Measurements from ENCODE around the gene TAF12.
"Not testable (repeated sequence)": the region's sequence is repeated elsewhere in the genome, so short reads cannot be mapped to it uniquely, and the experiment has no call there.

Gene TAF12

DNA sequence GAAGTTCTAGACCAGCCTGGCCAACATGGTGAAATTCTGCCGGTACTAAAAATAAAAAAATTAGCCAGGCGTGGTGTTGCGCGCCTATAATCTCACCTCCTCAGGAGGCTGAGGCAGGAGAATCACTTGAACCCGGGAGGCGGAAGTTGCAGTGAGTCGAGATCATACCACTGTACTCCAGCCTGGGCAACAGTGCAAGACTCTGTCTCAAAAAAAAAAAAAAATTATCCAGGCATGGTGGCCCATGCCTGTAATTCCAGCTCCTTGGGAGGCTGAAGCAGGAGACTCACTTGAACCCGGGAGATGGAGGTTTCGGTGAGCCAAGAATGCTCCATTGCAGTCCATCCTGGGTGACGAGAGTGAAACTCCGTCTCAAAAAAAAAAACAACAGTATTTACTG is 69.3 kb downstream of the TAF12 start:
- no peak overlapping the region for H3K27ac ChIP-seq
- TF ChIP-seq, protein P1, sequence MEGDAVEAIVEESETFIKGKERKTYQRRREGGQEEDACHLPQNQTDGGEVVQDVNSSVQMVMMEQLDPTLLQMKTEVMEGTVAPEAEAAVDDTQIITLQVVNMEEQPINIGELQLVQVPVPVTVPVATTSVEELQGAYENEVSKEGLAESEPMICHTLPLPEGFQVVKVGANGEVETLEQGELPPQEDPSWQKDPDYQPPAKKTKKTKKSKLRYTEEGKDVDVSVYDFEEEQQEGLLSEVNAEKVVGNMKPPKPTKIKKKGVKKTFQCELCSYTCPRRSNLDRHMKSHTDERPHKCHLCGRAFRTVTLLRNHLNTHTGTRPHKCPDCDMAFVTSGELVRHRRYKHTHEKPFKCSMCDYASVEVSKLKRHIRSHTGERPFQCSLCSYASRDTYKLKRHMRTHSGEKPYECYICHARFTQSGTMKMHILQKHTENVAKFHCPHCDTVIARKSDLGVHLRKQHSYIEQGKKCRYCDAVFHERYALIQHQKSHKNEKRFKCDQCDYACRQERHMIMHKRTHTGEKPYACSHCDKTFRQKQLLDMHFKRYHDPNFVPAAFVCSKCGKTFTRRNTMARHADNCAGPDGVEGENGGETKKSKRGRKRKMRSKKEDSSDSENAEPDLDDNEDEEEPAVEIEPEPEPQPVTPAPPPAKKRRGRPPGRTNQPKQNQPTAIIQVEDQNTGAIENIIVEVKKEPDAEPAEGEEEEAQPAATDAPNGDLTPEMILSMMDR (conservative IDR thresholded peaks at IDR 0.05) = no peak

DNA sequence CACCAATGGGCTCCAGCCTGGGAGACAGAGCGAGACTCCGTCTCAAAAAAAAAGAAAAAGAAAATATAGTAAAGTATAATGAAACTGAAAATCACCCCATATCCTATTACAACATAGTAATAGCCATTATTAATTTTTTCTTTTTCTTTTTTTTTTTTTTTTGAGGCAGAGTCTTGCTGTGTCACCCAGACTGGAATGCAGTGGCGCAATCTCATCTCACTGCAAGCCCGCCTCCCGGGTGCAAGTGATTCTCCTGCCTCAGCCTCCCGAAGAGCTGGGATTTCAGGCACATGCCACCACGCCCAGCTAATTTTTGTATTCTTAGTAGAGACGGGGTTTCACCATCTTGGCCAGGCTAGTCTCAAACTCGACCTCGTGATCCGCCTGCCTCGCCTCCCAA is 70.0 kb downstream of the TAF12 start:
- not testable (repeated sequence) for H3K27ac ChIP-seq

DNA sequence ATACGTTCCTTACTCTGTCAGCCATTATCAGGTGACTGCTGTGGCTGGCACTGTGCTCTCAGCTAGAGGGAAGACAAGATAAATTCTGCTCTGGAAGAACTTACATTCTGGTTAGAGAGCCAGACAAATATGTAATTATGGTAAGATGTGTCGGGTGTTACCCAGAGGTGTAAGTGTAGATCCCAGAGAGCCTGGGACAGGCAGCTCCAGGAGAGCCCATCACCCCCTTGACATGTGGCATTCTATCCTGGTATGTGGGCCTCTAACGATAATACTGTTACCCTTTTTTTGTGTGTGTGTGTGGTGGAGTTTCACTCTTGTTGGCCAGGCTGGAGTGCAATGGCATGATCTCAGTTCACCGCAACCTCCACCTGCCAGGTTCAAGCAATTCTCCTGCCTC is 71.0 kb downstream of the TAF12 start:
- no peak overlapping the region for H3K27ac ChIP-seq
- TF ChIP-seq, protein P1 (conservative IDR thresholded peaks at IDR 0.05) = no peak

DNA sequence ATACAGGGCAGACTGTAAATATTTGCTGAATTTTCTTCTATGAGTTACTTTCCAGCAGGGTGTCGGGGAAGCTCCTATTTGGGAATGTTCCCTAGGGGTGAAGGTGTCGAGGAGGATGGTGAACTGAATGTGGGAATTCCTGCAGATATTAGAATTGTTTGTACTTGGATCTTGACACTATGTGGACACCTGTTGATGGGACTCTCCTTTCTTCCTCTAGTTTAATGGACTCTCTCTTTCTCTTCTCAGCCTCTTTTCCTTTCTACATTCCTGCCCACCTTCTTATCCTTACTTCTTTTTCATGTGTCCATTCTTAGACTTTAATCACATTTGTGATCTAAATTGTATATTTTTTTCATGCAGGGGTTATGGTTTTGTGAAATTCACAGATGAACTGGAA is 75.9 kb downstream of the TAF12 start:
- no peak overlapping the region for H3K27ac ChIP-seq
- TF ChIP-seq, protein P1 (conservative IDR thresholded peaks at IDR 0.05) = no peak

DNA sequence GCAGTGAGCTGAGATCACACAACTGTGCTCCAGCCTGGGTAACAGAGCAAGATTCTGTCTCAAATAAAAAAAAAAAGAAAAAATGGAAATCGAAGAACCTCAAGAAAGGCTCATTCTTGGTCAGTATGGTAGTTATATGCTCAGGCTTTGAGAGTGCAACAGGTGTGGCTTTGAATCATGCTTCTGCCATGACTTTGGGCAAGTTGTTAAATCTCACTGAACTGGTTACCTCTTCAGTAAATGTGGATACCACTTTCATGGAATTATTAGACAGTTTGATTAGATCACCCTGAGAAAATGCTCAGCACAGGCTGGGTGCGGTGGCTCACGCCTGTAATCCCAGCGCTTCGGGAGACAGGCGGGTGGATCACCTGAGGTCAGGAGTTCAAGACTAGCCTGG is 77.1 kb downstream of the TAF12 start:
- TF ChIP-seq, protein P1 (conservative IDR thresholded peaks at IDR 0.05) = no peak
- H3K27ac ChIP-seq = no peak overlapping the region

DNA sequence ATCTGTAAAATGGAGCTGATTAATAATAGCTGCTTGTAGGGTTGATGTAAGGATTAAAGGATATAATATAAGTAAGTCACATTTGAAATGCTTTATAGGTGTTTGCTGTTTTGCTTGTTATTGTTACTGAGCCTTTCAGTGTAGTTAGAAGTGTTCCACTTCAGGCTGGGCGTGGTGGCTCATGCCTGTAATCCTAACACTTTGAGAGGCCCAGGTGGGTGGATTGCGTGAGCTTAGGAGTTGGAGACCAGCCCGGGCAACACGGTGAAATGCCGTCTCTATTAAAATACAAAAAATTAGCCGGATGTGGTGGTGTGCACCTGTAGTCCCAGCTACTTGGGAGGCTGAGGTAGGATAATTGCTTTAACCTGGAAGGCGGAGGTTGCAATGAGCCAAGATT is 77.8 kb downstream of the TAF12 start:
- TF ChIP-seq, protein P1 (conservative IDR thresholded peaks at IDR 0.05) = no peak

DNA sequence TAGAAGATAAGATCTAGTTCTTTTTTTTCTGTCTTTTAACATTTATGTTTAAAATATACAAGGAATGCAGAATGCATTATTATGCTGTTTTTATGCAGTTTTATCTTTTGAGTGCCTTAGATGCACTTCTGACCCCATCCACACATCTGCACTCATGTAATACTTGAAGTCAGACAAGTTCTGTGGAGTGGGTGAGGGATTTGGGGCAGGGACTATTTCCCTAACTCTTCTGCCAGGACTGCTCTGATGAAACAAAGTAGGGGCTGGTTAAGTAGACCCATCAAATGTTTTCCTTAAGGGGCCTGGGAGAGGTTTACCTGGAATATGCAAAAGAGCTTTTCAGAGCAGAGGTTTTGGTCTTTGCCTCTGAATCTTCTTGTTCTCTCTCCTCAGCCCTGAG is 78.6 kb downstream of the TAF12 start:
- TF ChIP-seq, protein P1 (conservative IDR thresholded peaks at IDR 0.05) = no peak
- H3K27ac ChIP-seq = no peak overlapping the region

More for the DNA sequence above, 77.8 kb downstream of the TAF12 start:
- H3K27ac ChIP-seq = no peak overlapping the region

DNA sequence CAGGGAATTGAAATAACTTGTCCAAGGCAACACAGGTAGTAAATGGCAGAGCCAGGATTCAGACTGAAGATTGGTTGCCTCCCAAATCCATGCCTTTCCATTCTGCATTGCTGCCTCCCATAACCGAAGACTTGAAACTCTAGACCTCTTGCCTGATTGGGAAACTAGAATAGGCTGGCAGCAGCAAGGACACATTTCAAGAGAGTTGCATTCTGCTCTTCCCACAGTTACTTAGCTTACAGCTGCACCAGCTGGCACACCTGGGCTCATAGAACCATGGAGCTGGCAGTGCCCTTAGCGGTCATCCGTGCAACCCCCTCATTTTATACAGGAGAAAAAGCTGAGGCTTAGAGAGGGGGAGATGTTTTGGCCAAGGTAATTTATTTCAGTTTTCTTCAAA is 82.0 kb downstream of the TAF12 start:
- TF ChIP-seq, protein P1 (conservative IDR thresholded peaks at IDR 0.05) = no peak
- no peak overlapping the region for H3K27ac ChIP-seq
